HEK293 (cell line): ENCODE data around the gene CNRIP1.

Source experiments
- IKZF3 ChIP-seq: fragments of 450-650 bp; IDR thresholded peaks from 2 replicates; pipeline ENCODE4 v1.5.0; 2018; ENCODE audit warnings: missing biosample characterization, mild to moderate bottlenecking, missing genetic modification characterization, moderate library complexity
- ZNF112 ChIP-seq: fragments of 450-650 bp; formaldehyde crosslinking; IDR thresholded peaks from 2 replicates; pipeline ENCODE4 v1.5.0; 2017; ENCODE audit warnings: missing biosample characterization, missing genetic modification characterization
- ZNF274 ChIP-seq, 2 experiments: fragments of 200-500 bp in 1 of 2; fragments of 450-650 bp in 1 of 2; sonication (Bioruptor generic) in 1 of 2; formaldehyde crosslinking in 1 of 2; IDR thresholded peaks; 2 replicates each; pipeline versions ENCODE4 v1.5.1 to v1.6.1; 2014 to 2016; ENCODE audit warnings: borderline replicate concordance in 1 of 2, inconsistent platforms in 1 of 2, low read length in 1 of 2, missing biosample characterization in 1 of 2, missing genetic modification characterization in 1 of 2
- ZNF692 ChIP-seq: fragments of 450-650 bp; formaldehyde crosslinking; IDR thresholded peaks from 2 replicates; pipeline ENCODE4 v1.5.1; 2016; ENCODE audit warnings: missing biosample characterization, missing genetic modification characterization
- TF ChIP-seq, protein P1 (sequence below): fragments of 450-650 bp; formaldehyde crosslinking; IDR thresholded peaks from 2 replicates; pipeline ENCODE4 v1.5.1; 2016; ENCODE audit warnings: missing biosample characterization, missing genetic modification characterization
- TF ChIP-seq, protein P2 (sequence below): fragments of 450-650 bp; formaldehyde crosslinking; IDR thresholded peaks from 2 replicates; pipeline ENCODE4 v1.5.1; 2016; ENCODE audit warnings: missing biosample characterization, missing genetic modification characterization

DNA sequence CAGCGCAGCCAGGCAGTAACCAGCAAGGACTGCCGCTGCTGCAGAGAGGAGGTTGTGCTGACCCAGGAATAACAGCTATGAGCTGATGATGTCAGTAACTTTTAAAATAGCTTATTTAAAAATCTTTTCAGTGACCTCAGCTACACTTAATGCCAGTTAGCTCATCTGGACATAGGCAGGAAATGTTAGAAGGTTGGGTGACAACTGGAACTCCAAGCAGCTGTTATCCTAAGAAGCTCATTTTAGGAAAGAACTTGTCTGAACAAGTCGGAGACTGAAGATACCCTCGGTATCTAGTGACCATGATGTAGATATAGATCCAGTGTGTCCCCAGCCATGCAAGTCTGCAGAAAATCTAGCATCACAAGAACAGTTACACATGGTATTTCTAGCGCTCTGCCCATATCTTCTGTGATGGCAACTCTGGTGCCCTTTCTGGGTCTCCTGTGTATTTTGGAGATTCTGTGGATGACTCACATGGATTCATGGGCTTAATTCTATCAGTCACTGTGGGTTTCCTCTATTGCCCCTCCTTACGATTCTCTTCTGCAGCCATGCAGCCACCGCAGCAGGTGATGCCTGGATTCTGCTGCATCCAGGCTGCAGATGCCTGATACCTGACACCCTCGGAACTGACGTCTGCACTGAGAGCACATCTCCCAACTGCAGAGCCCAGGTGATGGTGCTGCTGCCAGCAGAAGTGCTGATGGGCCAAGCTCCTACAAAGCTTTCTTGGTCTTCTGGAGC is 25.6 kb upstream of the CNRIP1 start:
- TF ChIP-seq, protein P1, sequence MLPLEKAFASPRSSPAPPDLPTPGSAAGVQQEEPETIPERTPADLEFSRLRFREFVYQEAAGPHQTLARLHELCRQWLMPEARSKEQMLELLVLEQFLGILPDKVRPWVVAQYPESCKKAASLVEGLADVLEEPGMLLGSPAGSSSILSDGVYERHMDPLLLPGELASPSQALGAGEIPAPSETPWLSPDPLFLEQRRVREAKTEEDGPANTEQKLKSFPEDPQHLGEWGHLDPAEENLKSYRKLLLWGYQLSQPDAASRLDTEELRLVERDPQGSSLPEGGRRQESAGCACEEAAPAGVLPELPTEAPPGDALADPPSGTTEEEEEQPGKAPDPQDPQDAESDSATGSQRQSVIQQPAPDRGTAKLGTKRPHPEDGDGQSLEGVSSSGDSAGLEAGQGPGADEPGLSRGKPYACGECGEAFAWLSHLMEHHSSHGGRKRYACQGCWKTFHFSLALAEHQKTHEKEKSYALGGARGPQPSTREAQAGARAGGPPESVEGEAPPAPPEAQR = no peak
- TF ChIP-seq ZNF692 = no peak
- no peak for TF ChIP-seq IKZF3 (tag by site-specific recombination)
- TF ChIP-seq ZNF274 (IDR thresholded peaks at IDR 0.05; ENCODE audit: low read length) = no peak
- TF ChIP-seq ZNF274 (tag by site-specific recombination; IDR thresholded peaks at IDR 0.05; ENCODE audit: borderline replicate concordance) = no peak
- TF ChIP-seq, protein P2, sequence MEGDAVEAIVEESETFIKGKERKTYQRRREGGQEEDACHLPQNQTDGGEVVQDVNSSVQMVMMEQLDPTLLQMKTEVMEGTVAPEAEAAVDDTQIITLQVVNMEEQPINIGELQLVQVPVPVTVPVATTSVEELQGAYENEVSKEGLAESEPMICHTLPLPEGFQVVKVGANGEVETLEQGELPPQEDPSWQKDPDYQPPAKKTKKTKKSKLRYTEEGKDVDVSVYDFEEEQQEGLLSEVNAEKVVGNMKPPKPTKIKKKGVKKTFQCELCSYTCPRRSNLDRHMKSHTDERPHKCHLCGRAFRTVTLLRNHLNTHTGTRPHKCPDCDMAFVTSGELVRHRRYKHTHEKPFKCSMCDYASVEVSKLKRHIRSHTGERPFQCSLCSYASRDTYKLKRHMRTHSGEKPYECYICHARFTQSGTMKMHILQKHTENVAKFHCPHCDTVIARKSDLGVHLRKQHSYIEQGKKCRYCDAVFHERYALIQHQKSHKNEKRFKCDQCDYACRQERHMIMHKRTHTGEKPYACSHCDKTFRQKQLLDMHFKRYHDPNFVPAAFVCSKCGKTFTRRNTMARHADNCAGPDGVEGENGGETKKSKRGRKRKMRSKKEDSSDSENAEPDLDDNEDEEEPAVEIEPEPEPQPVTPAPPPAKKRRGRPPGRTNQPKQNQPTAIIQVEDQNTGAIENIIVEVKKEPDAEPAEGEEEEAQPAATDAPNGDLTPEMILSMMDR (tag by site-specific recombination) = no peak
- TF ChIP-seq ZNF112 (tag by site-specific recombination) = no peak
